Prostate gland (tissue), 2 donors: ENCODE data around the gene SLC22A4.

Experiments
- POLR2AphosphoS5 ChIP-seq: sonication (generic); formaldehyde crosslinking; IDR thresholded peaks from one replicate; pipeline ENCODE4 v1.6.1; 2017; ENCODE audit warnings: antibody characterized with exemption
- TF ChIP-seq, protein P1 (sequence below), 4 experiments: fragments of 200-600 bp in 2 of 4; fragments of 450-650 bp in 2 of 4; sonication (generic) in 2 of 4; IDR thresholded peaks; 1 replicate in 3 of 4; 2 replicates in 1 of 4; pipeline ENCODE4 v1.5.1; 2016 to 2019; ENCODE audit warnings: antibody characterized with exemption in 4 of 4, mild to moderate bottlenecking in 2 of 4, moderate library complexity in 2 of 4

DNA sequence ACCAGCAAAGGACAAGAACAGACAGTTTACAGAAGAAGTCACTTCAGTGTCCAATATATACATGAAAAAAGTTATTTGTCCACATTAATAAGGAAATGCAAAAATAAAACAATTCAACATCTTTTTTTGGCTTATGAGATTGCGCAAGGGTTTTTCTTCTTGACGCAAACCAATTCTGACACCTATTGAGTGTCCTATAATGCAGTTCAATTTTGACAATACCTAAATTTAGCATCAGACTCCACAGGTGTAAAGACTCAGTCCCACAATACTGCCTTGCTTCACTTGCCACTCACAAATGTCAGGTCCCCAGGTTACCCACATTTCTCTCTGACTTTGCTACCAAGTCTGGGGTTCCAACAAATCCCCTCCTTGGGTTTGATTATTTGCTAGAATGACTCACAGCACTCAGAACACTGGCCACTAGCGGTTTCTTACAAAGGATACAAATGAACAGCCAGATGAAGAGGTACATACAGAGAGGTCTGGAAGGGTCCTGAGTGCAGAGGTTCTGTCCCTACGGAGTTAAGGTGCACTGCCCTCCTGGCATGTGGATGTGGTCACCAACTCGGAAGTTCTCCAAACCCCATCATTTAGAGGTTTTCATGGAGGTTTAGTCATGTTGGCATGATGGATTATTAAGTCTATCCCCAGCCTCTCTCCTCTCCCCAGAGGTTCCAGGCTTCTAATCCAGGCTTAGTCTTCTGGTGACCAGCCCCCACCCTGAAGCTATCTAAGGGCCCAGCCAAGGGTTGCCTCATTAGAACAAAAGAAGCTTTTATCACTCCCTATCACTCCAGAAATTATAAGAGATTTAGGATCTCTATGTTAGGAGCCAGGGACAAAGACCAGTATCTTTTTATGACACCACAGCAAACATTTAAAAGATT, 48.3 kb downstream of the SLC22A4 start:
- no peak for TF ChIP-seq POLR2AphosphoS5
- TF ChIP-seq, protein P1, sequence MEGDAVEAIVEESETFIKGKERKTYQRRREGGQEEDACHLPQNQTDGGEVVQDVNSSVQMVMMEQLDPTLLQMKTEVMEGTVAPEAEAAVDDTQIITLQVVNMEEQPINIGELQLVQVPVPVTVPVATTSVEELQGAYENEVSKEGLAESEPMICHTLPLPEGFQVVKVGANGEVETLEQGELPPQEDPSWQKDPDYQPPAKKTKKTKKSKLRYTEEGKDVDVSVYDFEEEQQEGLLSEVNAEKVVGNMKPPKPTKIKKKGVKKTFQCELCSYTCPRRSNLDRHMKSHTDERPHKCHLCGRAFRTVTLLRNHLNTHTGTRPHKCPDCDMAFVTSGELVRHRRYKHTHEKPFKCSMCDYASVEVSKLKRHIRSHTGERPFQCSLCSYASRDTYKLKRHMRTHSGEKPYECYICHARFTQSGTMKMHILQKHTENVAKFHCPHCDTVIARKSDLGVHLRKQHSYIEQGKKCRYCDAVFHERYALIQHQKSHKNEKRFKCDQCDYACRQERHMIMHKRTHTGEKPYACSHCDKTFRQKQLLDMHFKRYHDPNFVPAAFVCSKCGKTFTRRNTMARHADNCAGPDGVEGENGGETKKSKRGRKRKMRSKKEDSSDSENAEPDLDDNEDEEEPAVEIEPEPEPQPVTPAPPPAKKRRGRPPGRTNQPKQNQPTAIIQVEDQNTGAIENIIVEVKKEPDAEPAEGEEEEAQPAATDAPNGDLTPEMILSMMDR (IDR thresholded peaks at IDR 0.05): no peak
